ENCODE data around the gene SV2C.

SV2C gene

GRCh38 chr5:76197726-76198125 lies 114.5 kb downstream of the SV2C start:
- TF ChIP-seq PKNOX1 (IDR thresholded peaks at IDR 0.05) (no peak), TARDBP (IDR thresholded peaks at IDR 0.05) (no peak), CTBP1 (IDR thresholded peaks at IDR 0.05; ENCODE audit: borderline replicate concordance) (no peak), FOXK2 (IDR thresholded peaks at IDR 0.05) (no peak), NFRKB (IDR thresholded peaks at IDR 0.05) (no peak), ELF4 (IDR thresholded peaks at IDR 0.05) (no peak), FOXA1 (IDR thresholded peaks at IDR 0.05) (no peak), ZNF384 (IDR thresholded peaks at IDR 0.05) (no peak), SP1 (IDR thresholded peaks at IDR 0.05) (no peak), SUZ12 (IDR thresholded peaks at IDR 0.05) (no peak), ARNT (IDR thresholded peaks at IDR 0.05) (no peak)
- ChIA-PET CTCF (no interaction called here), POLR2A (no interaction called here)
- DNase-seq (ENCODE audit: extremely low spot score) = no peak

- no peak for DNase-seq (ENCODE audit: extremely low spot score)
- POLR2A ChIA-PET = no interaction called here
- CTCF ChIA-PET = interaction anchor here (1.4 kb wide), 1 partner anchor 10 kb away, joined by 3 read pairs; no protein-coding TSS in a partner anchor
- TF ChIP-seq ELF4 (IDR thresholded peaks at IDR 0.05) (no peak), FOXK2 (IDR thresholded peaks at IDR 0.05) (no peak)
Measured at GRCh38 chr5:76199336-76200318, 116.4 kb downstream of the SV2C start.

- CTCF ChIA-PET = no interaction called here
- DNase-seq (ENCODE audit: extremely low spot score) = no peak
- POLR2A ChIA-PET = no interaction called here
- no peak for TF ChIP-seq CTBP1 (IDR thresholded peaks at IDR 0.05; ENCODE audit: borderline replicate concordance)
- no peak for TF ChIP-seq SUZ12 (IDR thresholded peaks at IDR 0.05)
- TF ChIP-seq PKNOX1 (IDR thresholded peaks at IDR 0.05) = no peak
- TF ChIP-seq FOXM1 (IDR thresholded peaks at IDR 0.05; ENCODE audit: borderline replicate concordance) = no peak
- no peak for TF ChIP-seq HDGF (IDR thresholded peaks at IDR 0.05; ENCODE audit: borderline replicate concordance)
- TF ChIP-seq FOXA1 (IDR thresholded peaks at IDR 0.05) = no peak
- no peak for TF ChIP-seq L3MBTL2 (conservative IDR thresholded peaks at IDR 0.05)
- TF ChIP-seq BHLHE40 (IDR thresholded peaks at IDR 0.05; ENCODE audit: borderline replicate concordance) = no peak
- no peak for TF ChIP-seq ELF4 (IDR thresholded peaks at IDR 0.05)
- no peak for TF ChIP-seq LEF1 (IDR thresholded peaks at IDR 0.05; ENCODE audit: borderline replicate concordance)
- TF ChIP-seq TARDBP (IDR thresholded peaks at IDR 0.05) = no peak
- no peak for TF ChIP-seq ZNF384 (IDR thresholded peaks at IDR 0.05)
- no peak for TF ChIP-seq SP1 (IDR thresholded peaks at IDR 0.05)
Measured at GRCh38 chr5:76202182-76202581, 119.0 kb downstream of the SV2C start.

GRCh38 chr5:76204191-76204590 lies 121.0 kb downstream of the SV2C start:
- CTCF ChIA-PET = no interaction called here
- no peak for DNase-seq (ENCODE audit: extremely low spot score)
- POLR2A ChIA-PET = no interaction called here
- TF ChIP-seq FOXA1 (IDR thresholded peaks at IDR 0.05) (no peak), BHLHE40 (IDR thresholded peaks at IDR 0.05; ENCODE audit: borderline replicate concordance) (no peak)

GRCh38 chr5:76204713-76205112 lies 121.5 kb downstream of the SV2C start:
- DNase-seq (ENCODE audit: extremely low spot score) = no peak
- TF ChIP-seq HDGF (IDR thresholded peaks at IDR 0.05; ENCODE audit: borderline replicate concordance) = no peak
- TF ChIP-seq L3MBTL2 (conservative IDR thresholded peaks at IDR 0.05) = no peak
- TF ChIP-seq TARDBP (IDR thresholded peaks at IDR 0.05) = no peak
- TF ChIP-seq FOXM1 (IDR thresholded peaks at IDR 0.05; ENCODE audit: borderline replicate concordance) = no peak
- TF ChIP-seq CTBP1 (IDR thresholded peaks at IDR 0.05; ENCODE audit: borderline replicate concordance) = no peak
- TF ChIP-seq ZNF384 (IDR thresholded peaks at IDR 0.05) = no peak
- TF ChIP-seq FOXA1 (IDR thresholded peaks at IDR 0.05) = no peak
- no peak for TF ChIP-seq SUZ12 (IDR thresholded peaks at IDR 0.05)
- no peak for TF ChIP-seq BHLHE40 (IDR thresholded peaks at IDR 0.05; ENCODE audit: borderline replicate concordance)
- CTCF ChIA-PET = no interaction called here
- POLR2A ChIA-PET = no interaction called here

- no peak for TF ChIP-seq NFRKB (IDR thresholded peaks at IDR 0.05)
- TF ChIP-seq SP1 (IDR thresholded peaks at IDR 0.05) = no peak
- no peak for TF ChIP-seq PKNOX1 (IDR thresholded peaks at IDR 0.05)
- TF ChIP-seq FOXM1 (IDR thresholded peaks at IDR 0.05; ENCODE audit: borderline replicate concordance) = no peak
- no peak for TF ChIP-seq CTBP1 (IDR thresholded peaks at IDR 0.05; ENCODE audit: borderline replicate concordance)
- TF ChIP-seq SUZ12 (IDR thresholded peaks at IDR 0.05) = no peak
- DNase-seq (ENCODE audit: extremely low spot score) = no peak
- ChIA-PET CTCF (no interaction called here), POLR2A (no interaction called here)
Measured at GRCh38 chr5:76207120-76207519, 123.9 kb downstream of the SV2C start.

- POLR2A ChIA-PET = no interaction called here
- CTCF ChIA-PET = interaction anchor here (1.2 kb wide), 1 partner anchor 10 kb away, joined by 3 read pairs; no protein-coding TSS in a partner anchor
- DNase-seq (ENCODE audit: extremely low spot score) = no peak
- no peak for TF ChIP-seq TARDBP (IDR thresholded peaks at IDR 0.05)
- no peak for TF ChIP-seq HDGF (IDR thresholded peaks at IDR 0.05; ENCODE audit: borderline replicate concordance)
- TF ChIP-seq L3MBTL2 (conservative IDR thresholded peaks at IDR 0.05) = no peak
Measured at GRCh38 chr5:76209297-76209696, 126.1 kb downstream of the SV2C start.

Data from HEK293T (cell line).